ENCODE data around the gene FAHD1.

DNA sequence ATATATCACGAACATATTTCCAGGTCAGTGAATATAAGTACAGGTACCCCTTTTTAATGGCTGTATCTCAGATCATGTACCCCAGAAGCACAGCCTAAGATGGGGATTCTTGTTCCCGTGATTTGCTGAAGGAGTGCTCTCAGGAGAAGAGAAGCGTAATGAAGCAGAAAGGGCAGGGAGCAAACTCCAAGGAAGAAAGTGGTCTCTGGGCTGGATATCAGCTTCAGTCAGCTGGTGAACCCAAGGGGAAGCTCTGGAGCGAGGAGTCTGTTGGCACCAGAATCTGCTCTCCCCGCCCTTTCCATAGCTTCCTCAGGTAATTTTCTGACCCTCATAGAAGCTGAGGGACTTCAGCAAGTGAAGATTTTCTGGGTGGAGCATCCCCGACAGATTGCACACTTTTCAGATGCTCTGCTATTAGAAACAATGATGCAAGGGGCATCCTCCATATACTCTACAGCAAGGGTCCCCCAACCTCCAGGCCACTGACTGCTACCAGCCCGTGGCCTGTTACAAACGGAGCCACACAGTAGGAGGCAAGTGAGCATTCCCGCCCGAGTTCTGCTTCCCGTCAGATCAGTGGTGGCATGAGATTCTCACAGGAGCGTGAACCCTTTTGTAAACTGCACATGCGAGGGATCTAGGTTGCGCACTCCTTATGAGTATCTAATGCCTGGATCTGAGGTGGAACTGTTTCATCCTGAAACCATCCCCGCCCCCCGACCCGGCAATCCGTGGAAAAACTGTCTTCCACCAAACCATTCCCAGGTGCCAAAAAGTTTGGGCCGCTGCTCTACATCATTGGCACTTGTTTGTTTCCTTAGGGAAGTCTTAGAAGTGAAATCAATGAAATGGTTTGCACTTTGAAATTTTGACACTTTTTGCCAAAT, 4.4 kb downstream of the FAHD1 start:
- TF ChIP-seq GATA3 (IDR thresholded peaks at IDR 0.05; ENCODE audit: low read depth, low read length), result no peak
- TF ChIP-seq GATA2 (IDR thresholded peaks at IDR 0.05; ENCODE audit: low read depth, low read length), result no peak
